Measurements from ENCODE around the gene TNPO3. TPM values are rescaled to one million over a fixed set of nuclear protein-coding genes. Genes with fewer than 3 reads are reported as not detected.

TNPO3 gene
- total RNA-seq, 6 experiments from 2014 or later = 38.5 to 52.5 (median 45.0) TPM

- Mint-ChIP-seq H3K27me3 (ENCODE audit: insufficient read depth) (peaks cover 40% of the 10 kb centered on the region), H3K4me3 (no peak overlapping the region), H3K4me1 (ENCODE audit: low read depth) (peaks cover 22% of the 10 kb centered on the region), H3K9me3 (no peaks in the 10 kb centered on the region), H3K36me3 (ENCODE audit: low read depth) (no peaks in the 10 kb centered on the region), H3K27ac (no peak overlapping the region)
- no peak for TF ChIP-seq CTCF (IDR thresholded peaks at IDR 0.05)
- no peak for DNase-seq
These were observed 147.9 kb downstream of the TNPO3 start for GRCh38 chr7:128906766-128907559.

GRCh38 chr7:128906001-128906765 lies 148.7 kb downstream of the TNPO3 start:
- Mint-ChIP-seq H3K9me3 (no peaks in the 10 kb centered on the region), H3K4me3 (no peak overlapping the region), H3K4me1 (ENCODE audit: low read depth) (peaks cover 22% of the 10 kb centered on the region), H3K27ac (no peak overlapping the region), H3K36me3 (ENCODE audit: low read depth) (no peaks in the 10 kb centered on the region), H3K27me3 (ENCODE audit: insufficient read depth) (peaks cover 36% of the 10 kb centered on the region)
- no peak for DNase-seq
- TF ChIP-seq CTCF (IDR thresholded peaks at IDR 0.05) = no peak

- H3K36me3 Mint-ChIP-seq (ENCODE audit: low read depth) = no peaks in the 10 kb centered on the region
- peak; percentile 83 for TF ChIP-seq CTCF (IDR thresholded peaks at IDR 0.05)
- H3K9me3 Mint-ChIP-seq = no peaks in the 10 kb centered on the region
- no peak overlapping the region for H3K27ac Mint-ChIP-seq
- H3K4me1 Mint-ChIP-seq (ENCODE audit: low read depth) = peaks cover 16% of the 10 kb centered on the region
- peak; percentile 62 for DNase-seq
- H3K4me3 Mint-ChIP-seq = no peak overlapping the region
- H3K27me3 Mint-ChIP-seq (ENCODE audit: insufficient read depth) = peaks cover 33% of the 10 kb centered on the region
These were observed 150.3 kb downstream of the TNPO3 start for GRCh38 chr7:128904381-128905197.

Other genes starting within 250 kb of the TNPO3 start
- 100 to 1,000 TPM; 492 to 540 (median 512) TPM for gene FLNC, start 224.7 kb downstream of the TNPO3 start, total RNA-seq (2021; fragmentation: NEBNext Ultra II Directional; extraction: Animal tissue kit (Norgen Biotek cat#: 25700))
- 100 to 1,000 TPM; 179 to 212 (median 193) TPM for gene ATP6V1F, start 192.3 kb downstream of the TNPO3 start, total RNA-seq (2021; fragmentation: NEBNext Ultra II Directional; extraction: Animal tissue kit (Norgen Biotek cat#: 25700))
- under 1 TPM in 2 of 6 experiments, not detected in 4; 0.05 to 0.07 TPM for gene KCP, start 144.4 kb downstream of the TNPO3 start, total RNA-seq (2021; fragmentation: NEBNext Ultra II Directional; extraction: Animal tissue kit (Norgen Biotek cat#: 25700))
- gene IRF5, start 117.2 kb downstream of the TNPO3 start, total RNA-seq (2021; fragmentation: NEBNext Ultra II Directional; extraction: Animal tissue kit (Norgen Biotek cat#: 25700)) = under 1 TPM in 1 of 6 experiments, not detected in 5; 0.09 TPM
- gene TSPAN33, start 89.6 kb upstream of the TNPO3 start, total RNA-seq (2021; fragmentation: NEBNext Ultra II Directional; extraction: Animal tissue kit (Norgen Biotek cat#: 25700)) = under 1 TPM in 5 of 6 experiments, not detected in 1; 0.12 to 0.30 (median 0.19) TPM
- gene SMO, start 133.5 kb upstream of the TNPO3 start, total RNA-seq (2021; fragmentation: NEBNext Ultra II Directional; extraction: Animal tissue kit (Norgen Biotek cat#: 25700)) = under 1 TPM; 0.09 to 0.57 (median 0.17) TPM
- 10 to 100 TPM in 1 of 6 experiments, 1 to 10 TPM in 5; 6.8 to 12.4 (median 8.8) TPM for gene AHCYL2, start 169.9 kb upstream of the TNPO3 start, total RNA-seq (2021; fragmentation: NEBNext Ultra II Directional; extraction: Animal tissue kit (Norgen Biotek cat#: 25700))

Data from HFFc6 (cell line).